ENCODE measurements around the gene CEPT1. TPM values are rescaled to one million over a fixed set of nuclear protein-coding genes. Genes with fewer than 3 reads are reported as not detected.

The CEPT1 gene
- total RNA-seq, 1 experiment from 2014 or later, result 33.0 TPM

- no peaks in the 10 kb centered on the region for H3K4me1 ChIP-seq (ENCODE audit: insufficient read depth, low read length)
- H2BK20ac ChIP-seq (ENCODE audit: low read depth, low read length, poor library complexity, severe bottlenecking), result no peak overlapping the region
- Mint-ChIP-seq H3K4me3 (no peak overlapping the region), H3K27ac (no peak overlapping the region), H3K27me3 (ENCODE audit: low read depth) (no peaks in the 10 kb centered on the region), H3K36me3 (ENCODE audit: insufficient read depth in 1 of 3, low read depth in 3 of 3) (peaks cover 24 to 55% (median 53%) of the 10 kb centered on the region in 3 experiments; a peak in 6 of 7 replicates), H3K4me1 (peaks cover 13 to 15% of the 10 kb centered on the region in 2 experiments), H3K9me3 (no peaks in the 10 kb centered on the region)
- H2BK5ac ChIP-seq (ENCODE audit: insufficient read length, low read length), result no peak overlapping the region
- H3K23ac ChIP-seq (ENCODE audit: insufficient read length, low read depth, low read length), result no peak overlapping the region
- no peaks in the 10 kb centered on the region for H4K20me1 ChIP-seq (ENCODE audit: control insufficient read depth, insufficient read depth, insufficient read length)
- H2AK5ac ChIP-seq (ENCODE audit: insufficient read length, low read length), result no peak overlapping the region
- no peak for DNase-seq
- no peak overlapping the region for H2BK120ac ChIP-seq (ENCODE audit: low read depth, low read length, poor library complexity, severe bottlenecking)
- no peak overlapping the region for H3K18ac ChIP-seq (ENCODE audit: insufficient read length, low read depth, low read length)
- no peak for TF ChIP-seq CTCF (conservative IDR thresholded peaks at IDR 0.05)
- no CpG with 5 or more reads among the region's 2 CpGs for WGBS (ENCODE audit: extremely low coverage, insufficient read length, low lambda C conversion rate)
- no peak overlapping the region for H4K91ac ChIP-seq (ENCODE audit: insufficient read length, low read depth, low read length)
- no peaks in the 10 kb centered on the region for H3K9me3 ChIP-seq (ENCODE audit: control insufficient read depth, low read depth, low read length)
- H3K4me2 ChIP-seq (ENCODE audit: insufficient read depth, insufficient read length, low read length), result no peak overlapping the region
- no peak overlapping the region for H3T11ph ChIP-seq (ENCODE audit: low read length)
- H3K79me2 ChIP-seq (ENCODE audit: insufficient read depth, low read length), result peaks cover 5% of the 10 kb centered on the region; the same call in 1 of the 2 replicates
- no peak overlapping the region for H3K9ac ChIP-seq (ENCODE audit: extremely low read depth, insufficient read length, low read length)
- H4K5ac ChIP-seq (ENCODE audit: insufficient read length, low read depth, low read length), result no peak overlapping the region
- H3K23me2 ChIP-seq (ENCODE audit: insufficient read length, low read depth, low read length, poor library complexity, severe bottlenecking), result no peaks in the 10 kb centered on the region
- peaks cover 3% of the 10 kb centered on the region for H3K79me1 ChIP-seq (ENCODE audit: insufficient read depth, low read depth, low read length, poor library complexity, severe bottlenecking)
- no peak overlapping the region for H2AFZ ChIP-seq (ENCODE audit: low read length)
- no peak overlapping the region for H4K8ac ChIP-seq (replicated peaks; ENCODE audit: insufficient read length, low read depth, low read length)
- H2BK15ac ChIP-seq (ENCODE audit: low read depth, low read length), result no peak overlapping the region
- H3K4ac ChIP-seq (ENCODE audit: low read depth, low read length), result no peak overlapping the region
- no peak overlapping the region for H3K14ac ChIP-seq (ENCODE audit: insufficient read depth, low read length)
- no peak overlapping the region for H2BK12ac ChIP-seq (ENCODE audit: insufficient read length, low read depth, low read length)
- H3K27me3 ChIP-seq (ENCODE audit: insufficient read depth, low read length), result no peaks in the 10 kb centered on the region
- no peak overlapping the region for H3K56ac ChIP-seq (ENCODE audit: insufficient read length, low read depth, low read length)
- H3K27ac ChIP-seq (ENCODE audit: insufficient read length, low read depth, low read length), result no peak overlapping the region
These were observed 8.4 kb downstream of the CEPT1 start for GRCh38 chr1:111148376-111148881.

Data from H9 (cell line).